Measurements from ENCODE around the gene MSI2.

- TF ChIP-seq SNAI2 (CRISPR knock-in tag; IDR thresholded peaks at IDR 0.05): no peak
- 0 out of 2 replicates have a peak, but pooled peaks have one; percentile 46 for TF ChIP-seq CREB5 (CRISPR knock-in tag; IDR thresholded peaks at IDR 0.05; ENCODE audit: low read depth)
- no peak for TF ChIP-seq TCF4 (CRISPR knock-in tag; IDR thresholded peaks at IDR 0.05; ENCODE audit: borderline replicate concordance)
- TF ChIP-seq RARB (CRISPR knock-in tag; IDR thresholded peaks at IDR 0.05): peak; percentile 48; the same call in 1 of the 2 replicates
- peak; percentile 89 for TF ChIP-seq ISL1 (CRISPR knock-in tag; IDR thresholded peaks at IDR 0.05)
- TF ChIP-seq PATZ1 (CRISPR knock-in tag; IDR thresholded peaks at IDR 0.05; ENCODE audit: borderline replicate concordance): no peak
- TF ChIP-seq ZNF565 (CRISPR knock-in tag; conservative IDR thresholded peaks at IDR 0.05; ENCODE audit: low read depth): no peak
- no peak for TF ChIP-seq PPARA (CRISPR knock-in tag; IDR thresholded peaks at IDR 0.05; ENCODE audit: borderline replicate concordance)
- no peak for TF ChIP-seq ARNTL (CRISPR knock-in tag; IDR thresholded peaks at IDR 0.05; ENCODE audit: borderline replicate concordance, low read depth)
Observed at GRCh38 chr17:57481910-57482391, 225.6 kb downstream of the MSI2 start.
